ENCODE data around the gene OR7G3.
A peak's percentile ranks its signal among the peaks of the same experiment; 100 is the strongest.

Gene OR7G3

DNA sequence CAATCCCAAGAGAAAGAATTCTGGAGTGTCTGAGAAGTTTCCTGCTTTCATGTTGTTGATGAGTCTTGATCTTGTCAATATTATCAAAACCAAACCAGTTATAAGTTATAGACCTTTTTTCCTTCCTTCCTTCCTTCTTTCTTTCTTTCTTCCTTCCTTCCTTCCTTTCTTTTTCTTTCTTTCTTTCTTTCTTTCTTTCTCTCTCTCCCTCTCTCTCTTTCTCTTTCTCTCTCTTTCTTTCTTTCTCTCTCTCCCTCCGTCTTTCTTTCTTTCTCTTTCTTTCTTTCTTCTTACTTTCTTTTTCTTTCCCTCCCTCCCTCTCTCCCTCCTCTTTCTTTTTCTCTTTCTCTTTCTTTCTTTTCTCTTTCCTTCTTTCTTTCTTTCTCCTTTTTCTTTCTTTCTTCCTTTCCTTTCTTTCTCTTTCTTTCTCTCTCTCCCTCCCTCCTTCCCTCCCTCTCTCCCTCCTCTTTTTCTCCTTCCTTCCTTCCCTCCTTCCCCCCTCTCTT, at the start of gene OR7G3:
OR7G3 (minus strand) TSS at position 51 of the 506 bp plus-strand sequence; CDS start at position 51, 0 bp downstream.
- DNase-seq, result no peak

DNA sequence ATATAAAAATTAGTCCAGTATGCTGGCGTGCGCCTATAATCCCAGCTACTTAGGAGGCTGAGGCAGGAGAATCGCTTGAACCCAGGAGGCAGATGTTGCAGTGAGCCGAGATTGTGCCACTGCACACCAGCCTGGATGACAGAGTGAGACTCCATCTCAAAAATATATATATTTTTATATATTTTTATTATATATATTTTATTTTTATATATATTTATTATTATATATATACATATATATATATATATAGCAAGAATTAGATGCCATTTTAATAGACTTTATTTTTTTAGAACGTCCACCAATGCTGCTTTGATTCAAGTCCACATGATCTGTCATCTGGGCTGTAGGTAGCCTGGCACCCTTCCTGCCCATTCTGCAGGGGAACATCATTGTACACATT, 48.6 kb upstream of the OR7G3 start:
- no peak for DNase-seq

DNA sequence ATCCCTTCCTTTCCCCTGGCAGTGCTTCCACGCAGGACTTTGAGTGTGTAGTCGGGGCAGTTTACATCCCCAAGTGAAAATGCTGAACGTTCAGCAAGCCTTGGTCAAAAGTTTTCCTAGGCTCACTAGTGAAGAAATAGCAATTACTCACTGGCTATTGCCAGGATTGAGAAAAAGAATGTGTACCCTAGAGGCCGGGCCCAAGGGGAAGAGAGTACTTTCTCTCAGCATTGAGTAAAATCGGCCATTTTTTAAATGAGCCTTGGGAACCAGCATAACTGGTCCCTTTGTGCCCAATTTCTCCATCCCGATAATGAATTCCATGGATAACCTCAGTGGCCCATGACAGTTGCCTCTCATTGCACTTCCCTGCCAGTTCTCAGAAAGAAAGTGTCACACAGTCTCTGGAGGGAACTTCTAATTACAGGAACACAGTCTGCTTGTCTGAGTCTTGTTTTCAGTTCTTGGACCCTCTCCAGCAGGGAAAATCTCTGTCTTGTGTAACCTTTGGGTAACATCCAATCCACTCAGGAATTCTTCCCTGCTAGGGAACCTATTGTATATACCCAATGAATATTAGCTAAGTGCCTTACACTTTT, 44.7 kb upstream of the OR7G3 start:
- no peak for DNase-seq

DNA sequence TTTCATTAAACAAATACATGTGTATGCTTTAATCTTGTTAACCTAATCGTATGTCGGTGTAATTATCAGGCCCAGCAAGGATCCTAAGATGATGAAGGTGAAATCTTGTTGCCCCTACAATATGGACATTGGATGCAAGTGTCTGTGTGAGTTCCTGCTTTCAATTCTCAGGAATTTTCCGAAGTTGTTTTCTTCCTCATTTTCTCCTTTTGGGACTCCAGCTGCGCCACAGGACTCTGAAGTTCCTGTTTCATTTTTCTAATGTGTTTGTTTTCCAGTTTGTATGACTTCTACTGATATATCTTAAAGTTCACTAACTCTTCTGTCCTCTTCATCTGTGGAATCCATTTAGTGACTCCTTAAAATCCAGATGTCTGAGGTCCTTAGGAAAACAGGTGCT, 40.1 kb upstream of the OR7G3 start:
- no peak for DNase-seq

DNA sequence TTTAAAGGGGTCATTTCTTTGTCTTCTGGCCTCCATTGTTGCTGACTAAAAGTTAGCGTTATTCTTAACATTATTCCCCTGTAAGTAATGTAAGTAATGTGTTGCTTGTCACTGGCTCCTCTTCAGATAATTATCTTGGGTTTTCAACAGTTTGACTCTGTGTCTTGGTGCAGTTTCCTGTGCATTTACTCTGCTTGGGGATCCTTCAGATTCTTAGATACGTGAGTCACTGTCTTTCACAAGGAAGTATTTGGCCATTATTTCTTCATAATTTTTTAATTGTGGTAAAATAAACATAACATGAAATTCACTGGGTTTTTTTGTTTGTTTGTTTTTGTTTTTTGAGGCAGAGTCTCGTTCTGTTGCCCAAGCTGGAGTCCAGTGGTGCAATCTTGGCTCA, 38.5 kb upstream of the OR7G3 start:
- no peak for DNase-seq

DNA sequence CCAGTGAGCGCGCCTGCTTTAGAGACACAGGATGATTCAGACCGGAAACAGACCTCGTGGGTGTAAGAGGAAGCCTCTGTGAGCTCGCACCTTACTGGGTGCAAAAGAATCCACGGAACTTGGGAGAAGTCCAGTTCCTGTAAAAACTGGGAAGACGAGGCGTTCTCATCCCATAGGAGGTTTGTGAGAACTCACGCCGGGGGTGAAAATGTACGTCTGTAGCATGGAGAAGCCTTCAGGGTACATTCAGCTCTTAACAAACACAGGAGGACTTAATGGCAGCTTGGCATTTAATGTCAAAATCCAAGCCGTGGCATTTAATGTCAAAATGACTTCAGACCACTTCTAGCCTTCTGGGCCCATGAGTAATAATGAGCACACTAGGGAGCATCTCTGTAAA, 34.7 kb upstream of the OR7G3 start:
- no peak for DNase-seq

DNA sequence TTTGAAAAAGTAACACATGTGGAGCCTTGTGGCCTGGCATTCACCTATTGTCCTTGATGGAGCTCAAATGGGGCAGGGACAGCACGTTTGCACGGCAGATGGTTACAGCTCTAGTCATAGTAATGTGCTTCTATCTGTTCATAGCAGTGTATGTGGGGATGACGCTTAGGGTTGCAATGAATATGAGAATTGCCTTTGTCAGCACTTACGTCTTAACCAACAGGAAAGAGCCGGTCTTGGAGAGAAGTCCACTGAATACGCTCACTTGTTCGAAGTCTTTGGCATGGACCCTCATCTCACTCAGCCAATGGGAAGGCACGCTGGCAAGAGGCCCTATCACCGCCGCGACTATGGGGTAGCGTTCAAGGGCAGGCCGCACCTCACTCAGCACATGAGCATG, 33.1 kb upstream of the OR7G3 start:
- DNase-seq, result no peak

DNA sequence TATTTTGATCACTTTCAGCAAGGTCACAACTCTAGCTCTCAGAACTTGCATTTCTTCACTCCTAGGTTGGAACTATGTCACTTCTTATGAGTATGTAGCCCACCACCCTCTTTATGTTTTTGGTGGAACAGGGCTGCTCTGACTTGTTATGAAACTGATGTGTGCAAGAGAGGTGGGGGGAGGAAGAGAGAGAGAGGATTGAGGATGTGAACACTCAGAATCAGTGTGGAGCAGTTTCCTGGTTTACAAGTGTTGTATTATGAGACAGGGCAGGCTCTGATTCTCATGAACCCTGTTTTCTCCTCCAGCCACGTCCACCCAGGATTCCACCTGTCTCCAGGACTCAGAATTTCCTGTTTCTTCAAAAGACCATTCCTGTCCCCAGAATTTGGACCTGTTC, 29.6 kb upstream of the OR7G3 start:
- no peak for DNase-seq

DNA sequence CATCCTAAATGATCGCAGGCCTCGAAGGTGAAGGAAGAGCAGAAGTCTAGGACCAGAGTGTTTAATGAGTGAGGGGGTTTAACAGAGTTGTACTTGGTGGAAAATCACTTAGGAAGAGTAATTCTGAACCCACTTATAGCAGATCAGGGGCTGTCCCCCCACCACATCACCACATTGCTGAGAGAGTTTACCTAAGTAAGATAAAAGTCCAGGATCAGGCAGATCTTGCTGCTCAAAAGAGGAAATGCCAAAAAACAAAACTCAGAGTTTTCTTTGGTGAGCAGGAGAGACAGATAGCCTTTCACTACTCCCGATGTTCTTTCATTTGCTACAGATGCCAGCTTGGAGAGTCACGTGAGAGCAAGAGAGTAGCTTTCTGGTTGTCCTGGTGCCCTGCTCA, 28.8 kb upstream of the OR7G3 start:
- DNase-seq, result no peak

DNA sequence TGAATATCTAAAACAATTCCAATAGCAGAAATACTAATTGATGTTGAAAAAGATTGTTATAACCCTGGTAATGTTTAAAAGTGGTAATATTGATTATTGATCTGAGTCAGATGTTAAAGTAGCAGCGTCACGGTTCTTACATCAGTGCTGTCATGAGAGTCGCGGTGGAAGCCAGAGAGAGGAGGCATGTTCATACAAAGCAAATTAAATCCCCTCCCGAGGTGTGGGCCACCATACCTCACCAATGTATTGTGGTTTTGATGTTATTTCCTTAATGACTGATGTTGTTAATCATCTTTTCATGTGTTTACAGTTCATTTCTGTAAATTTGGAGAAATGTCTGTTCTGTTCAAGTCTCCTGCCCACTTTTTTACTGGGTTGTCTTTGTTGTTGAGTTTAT, 24.6 kb upstream of the OR7G3 start:
- DNase-seq, result no peak

DNA sequence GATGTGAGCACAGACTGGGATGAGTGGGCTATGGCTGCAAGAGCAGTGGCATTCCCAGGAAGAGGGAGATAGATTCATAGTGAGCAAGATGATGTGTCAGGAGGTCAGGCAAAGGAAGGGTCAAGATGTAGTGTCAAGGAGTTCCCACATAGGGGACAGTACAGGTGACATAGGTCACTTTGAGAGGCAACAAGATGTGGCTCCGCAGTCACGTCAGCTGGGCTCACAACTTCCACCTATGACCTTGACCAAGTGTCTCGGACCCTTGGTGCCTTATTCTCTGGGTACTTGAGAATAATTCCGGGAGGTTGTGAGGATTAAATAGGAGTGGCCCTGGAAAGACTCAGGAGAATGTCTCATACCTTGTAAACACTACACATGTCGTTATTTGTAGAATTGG, 23.9 kb upstream of the OR7G3 start:
- no peak for DNase-seq

DNA sequence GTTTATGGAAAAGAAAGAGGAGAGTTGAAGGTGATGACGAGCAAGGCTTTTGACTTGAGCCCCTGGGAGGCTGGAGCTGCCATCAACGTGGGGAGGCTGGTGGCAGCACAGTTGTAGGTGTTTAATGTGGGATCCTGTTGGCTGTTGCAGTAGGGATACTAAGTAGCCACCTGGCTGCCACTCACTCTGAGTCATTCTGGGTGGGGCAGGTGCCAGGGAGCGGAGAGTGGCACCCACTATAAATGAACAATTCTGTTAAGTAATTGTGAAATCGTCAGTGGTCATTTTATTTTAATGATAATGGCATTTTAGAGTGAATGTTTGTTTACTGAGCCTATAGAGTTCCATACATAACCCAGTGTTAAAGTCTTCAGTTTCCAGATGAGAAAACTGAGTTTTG, 23.2 kb upstream of the OR7G3 start:
- DNase-seq, result no peak

DNA sequence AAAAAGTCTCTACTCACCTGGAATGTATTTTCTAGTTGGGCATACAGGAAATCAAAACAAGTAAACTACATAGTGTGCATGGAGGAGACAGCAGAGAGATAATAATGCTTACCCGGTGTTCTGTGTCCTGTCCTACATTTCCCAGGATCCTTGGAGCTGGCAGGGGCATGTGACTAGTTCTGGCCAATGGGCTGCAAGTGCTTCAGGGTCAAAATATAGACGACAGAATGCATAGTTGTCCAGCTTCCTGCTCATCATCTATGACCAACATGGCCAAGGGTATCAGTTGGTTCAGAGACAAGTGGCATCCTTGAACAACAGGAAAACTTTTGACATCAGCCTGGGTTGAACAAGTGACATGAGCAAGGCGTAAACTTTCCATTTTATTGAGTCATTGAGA, 21.9 kb upstream of the OR7G3 start:
- DNase-seq, result no peak

DNA sequence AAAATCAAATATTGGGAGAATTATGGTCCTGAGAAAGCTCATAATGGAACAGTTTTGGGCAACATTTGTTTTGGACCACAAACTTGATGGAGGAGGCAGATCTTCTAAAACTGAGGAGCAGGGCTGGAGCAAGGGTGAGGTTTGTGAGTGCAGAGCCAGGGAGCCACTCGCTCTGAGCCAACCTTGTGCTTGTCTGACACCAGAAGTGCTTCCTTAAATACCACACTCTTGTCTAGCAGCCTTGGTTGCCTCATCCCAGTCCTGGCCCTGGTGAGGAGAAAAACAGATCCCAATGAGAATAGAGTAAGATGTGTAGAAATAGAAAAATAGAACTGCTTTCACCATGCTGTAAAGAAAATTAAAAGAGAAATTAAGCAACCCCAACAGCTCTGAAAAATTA, 20.1 kb upstream of the OR7G3 start:
- no peak for DNase-seq

DNA sequence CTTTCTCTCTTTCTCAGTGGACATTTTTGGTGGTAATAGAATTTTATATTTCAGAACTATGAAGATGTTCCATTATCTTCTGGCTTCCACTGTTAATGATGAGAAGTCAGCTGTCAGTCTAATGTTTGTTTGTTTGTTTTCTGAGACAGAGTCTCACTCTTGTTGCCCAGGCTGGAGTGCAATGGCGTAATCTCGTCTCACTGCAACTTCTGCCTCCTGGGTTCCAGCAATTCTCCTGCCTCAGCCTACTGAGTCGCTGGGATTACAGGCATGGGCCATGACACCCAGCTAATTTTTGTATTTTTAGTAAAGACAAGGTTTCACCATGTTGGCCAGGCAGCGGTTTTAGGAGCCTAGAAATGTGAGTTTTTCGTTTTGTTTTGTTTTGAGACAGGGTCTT, 18.2 kb upstream of the OR7G3 start:
- no peak for DNase-seq

DNA sequence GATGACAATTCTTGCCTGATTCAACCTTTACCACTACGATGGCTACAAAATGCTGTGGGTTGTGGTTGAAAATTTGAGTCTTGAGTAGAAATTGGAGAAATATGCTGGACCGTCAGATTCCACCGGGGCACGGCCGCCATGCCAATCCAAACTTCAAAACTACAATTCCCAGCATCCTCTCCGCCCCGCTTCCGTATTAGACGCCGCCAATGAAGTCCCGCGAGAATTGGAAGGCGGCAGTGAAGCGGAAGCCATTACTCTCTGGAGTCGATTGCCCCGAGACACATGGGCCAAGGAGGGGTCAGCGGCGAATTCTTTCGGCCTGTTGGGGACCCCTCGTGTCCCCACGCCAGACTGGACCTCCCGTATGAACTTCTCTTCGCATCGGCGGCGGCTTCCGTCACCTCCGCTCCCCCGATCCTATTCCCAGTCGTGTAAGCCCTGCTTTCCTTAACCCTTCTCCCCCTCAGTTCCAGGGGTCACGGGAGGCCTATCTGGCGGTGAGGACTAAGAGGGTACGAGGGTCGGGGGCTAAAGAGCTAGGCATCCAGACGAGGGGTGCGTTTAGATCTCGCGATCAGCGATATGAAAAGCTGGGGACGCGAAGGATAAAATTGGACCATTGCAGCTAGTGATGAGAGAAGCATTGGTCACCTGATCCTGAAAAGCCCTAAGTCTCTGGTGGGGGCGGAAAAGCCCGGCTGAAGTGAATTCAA, 13.6 kb upstream of the OR7G3 start, which contains the start of gene ZNF317:
ZNF317 (plus strand) TSS at position 239 of the 716 bp plus-strand sequence. CDS start 15,620 bp downstream, outside the sequence.
- peak; percentile 91 for DNase-seq

DNA sequence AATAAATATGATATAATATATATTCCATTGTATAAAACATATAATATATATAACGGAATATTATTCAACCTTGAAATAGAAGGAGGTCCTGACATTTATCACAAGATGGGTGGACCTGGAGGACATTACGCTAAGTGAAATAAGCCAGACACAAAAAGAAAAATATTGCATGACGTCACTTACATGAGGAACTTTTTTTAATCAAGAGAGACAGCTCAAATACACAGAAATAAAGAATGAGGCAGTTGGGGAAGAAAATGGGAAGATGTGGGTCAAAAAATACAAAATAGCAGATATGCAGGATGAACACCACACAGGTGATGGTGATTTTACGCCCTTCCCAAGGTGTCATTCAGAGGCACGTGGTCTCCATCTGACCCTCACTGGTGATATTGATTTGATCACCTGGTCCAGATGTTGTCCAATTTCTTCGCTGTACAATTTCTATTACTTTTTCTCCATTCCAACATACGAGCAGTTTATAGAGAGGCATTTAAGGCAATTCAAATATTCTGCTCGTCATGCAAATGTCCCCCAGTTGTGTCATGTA, 12.9 kb upstream of the OR7G3 start:
- DNase-seq, result no peak

DNA sequence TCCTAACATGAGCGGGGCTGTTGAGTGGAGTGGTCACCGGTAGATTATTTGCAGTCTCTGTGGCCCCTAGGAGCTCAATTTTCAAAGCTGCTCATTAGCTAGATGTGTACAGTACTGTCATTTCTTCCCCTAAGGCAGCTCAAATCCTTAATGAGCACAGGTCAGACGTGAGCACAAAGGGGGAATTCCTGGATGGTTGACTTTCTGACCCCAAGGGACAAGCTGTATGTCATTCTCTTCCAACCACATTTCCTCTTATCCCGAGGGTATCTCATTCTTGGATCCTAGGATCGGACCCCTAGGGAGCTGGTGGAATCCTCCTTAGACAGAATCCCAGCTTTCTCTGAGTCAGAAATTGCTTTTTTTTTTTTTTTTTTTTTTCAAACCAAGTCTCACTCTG, 5.7 kb upstream of the OR7G3 start:
- DNase-seq, result no peak

DNA sequence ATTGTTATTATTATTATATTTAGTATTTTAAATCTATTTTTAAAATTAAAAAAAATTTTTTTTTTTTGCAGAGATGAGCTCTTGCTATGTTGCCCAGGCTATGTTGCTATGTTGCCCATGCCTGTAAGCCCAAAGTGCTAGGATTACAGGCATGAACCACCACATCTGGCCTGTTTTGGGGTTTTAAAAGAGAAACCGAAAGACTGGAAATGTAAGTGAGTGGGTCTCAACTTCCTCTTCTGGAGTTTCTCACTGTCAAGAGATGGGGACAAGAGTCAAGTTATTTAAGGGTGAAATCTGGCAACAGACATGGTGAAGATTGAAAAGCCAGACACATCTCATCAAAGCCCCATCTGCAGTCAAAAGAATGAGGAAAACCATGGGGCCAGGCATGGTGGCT, 4.2 kb upstream of the OR7G3 start:
- no peak for DNase-seq

DNA sequence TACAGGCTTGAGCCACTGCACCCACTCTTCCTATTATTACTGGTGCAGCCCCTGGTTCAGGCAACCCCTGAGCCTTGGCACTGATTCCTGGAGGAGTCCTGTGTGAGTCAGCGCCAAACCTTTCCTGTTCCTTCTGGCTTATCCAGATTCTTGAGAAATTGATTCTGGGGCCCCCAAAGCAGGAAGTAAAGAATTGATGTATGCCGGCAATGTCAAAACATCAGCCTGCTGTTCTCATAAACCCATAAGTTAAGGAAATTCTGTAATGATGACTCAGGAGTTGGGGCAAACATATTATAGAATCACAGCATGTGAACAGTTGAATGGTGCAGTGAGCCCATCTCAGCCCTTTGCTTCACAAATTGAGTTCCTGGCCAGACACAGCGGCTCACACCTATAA, 1.4 kb upstream of the OR7G3 start:
- no peak for DNase-seq

DNA sequence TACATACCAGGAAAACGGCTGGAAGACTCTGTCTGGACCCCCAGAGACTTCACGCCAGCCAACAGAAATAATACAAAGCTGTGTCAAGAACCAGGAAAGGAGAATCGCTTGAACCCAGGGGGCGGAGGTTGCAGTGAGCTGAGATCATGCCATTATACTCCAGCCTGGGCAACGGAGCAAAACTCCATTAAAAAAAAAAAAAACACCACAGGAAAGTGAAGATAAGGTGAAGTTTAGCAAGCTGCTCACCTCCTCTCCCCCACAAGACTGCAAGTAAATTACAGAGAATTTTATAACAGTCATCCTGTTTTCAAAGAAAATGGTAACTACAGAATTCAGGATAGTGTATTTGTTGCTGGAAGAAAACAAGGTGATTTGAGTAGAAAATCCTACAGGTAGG, 10.2 kb downstream of the OR7G3 start:
- DNase-seq, result no peak

DNA sequence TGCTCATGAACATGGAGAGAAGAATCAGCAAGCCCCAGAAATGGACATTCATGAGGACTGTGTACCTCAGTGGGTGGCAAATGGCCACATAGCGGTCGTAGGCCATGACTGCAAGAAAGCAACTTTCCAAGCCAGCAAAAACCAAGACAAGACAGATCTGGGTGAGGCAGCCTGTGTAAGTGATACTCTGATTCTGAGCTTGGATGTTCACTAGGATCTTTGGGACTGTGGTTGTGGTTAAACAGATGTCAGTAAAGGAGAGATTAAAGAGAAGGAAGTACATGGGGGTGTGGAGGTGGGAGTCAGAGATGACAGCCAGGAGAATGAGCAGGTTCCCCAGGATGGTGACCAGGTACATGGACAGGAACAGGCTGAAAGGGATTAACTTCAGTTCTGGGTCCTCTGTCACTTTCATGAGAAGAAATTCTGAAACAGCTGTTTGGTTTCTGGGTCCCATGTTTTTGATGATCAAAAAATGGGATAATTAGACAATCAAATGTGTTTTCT, 11.4 kb downstream of the OR7G3 start, which contains the start of gene OR7G1:
OR7G1 (minus strand) TSS at position 457 of the 507 bp plus-strand sequence; CDS start at position 457, 0 bp downstream.
- DNase-seq, result no peak

DNA sequence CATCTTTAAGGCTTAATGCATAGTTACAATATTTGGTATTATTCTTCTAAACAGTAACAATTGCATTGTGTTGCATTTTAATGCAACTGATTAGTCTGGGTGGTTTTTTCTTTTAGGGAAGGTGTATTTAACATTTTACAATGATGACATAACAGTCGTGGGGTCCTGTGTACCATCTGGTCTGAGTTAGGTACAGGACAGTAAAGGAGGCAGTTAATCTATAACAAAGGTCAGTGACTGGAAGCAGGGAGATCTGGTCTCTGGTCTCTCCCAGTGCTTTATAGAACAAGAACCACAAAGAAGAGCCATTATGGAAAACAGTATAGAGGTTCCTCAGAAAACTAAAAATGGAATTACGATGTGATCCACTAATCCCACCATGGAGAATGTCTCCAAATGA, 16.8 kb downstream of the OR7G3 start:
- DNase-seq, result no peak

DNA sequence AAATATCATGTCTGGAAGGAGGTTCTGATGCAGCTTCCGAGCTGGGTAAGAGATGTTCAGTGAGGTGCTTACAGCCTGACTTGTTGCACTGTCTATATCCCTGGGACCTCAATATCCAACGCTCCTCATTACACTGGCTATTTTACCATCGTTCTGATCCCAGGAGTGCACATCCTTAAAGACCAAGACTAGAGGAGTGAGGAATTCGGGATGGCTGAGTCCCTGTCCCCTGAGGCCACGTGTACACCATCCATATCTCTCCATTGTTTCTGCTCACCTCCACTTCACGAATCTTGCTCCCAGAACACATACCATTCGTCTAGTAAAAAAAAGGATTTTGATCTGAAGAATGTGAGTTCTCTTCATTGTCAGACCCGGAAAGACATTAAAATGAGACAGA, 19.4 kb downstream of the OR7G3 start, which contains the start of gene OR7G2:
OR7G2 (minus strand) TSS at position 101 of the 400 bp plus-strand sequence. CDS start 4,232 bp downstream, outside the sequence.
- no peak for DNase-seq

Data from stimulated activated naive CD4-positive, alpha-beta T cell treated with Interleukin-2 at 50 U/mL for 16 hours (primary cell).